IPS DF 6.9 (cell line): ENCODE results near the gene ITPR3.
A peak's percentile ranks its signal among the peaks of the same experiment; 100 is the strongest.
"Not testable (repeated sequence)": the region's sequence is repeated elsewhere in the genome, so short reads cannot be mapped to it uniquely, and the experiment has no call there.

Source experiments
- DNase-seq: peaks from one replicate; pipeline ENCODE4 v3.0.0-alpha.2; 2013; ENCODE audit warnings: low read depth, low spot score
- H3K27ac ChIP-seq: one replicate; pipeline ENCODE4 v1.5.1; 2013; ENCODE audit warnings: low read length, control low read depth
- H3K27me3 ChIP-seq: 2 replicates; pipeline ENCODE4 v1.6.1; 2013; ENCODE audit warnings: mild to moderate bottlenecking, low read length; ENCODE audit not compliant: control insufficient read depth, insufficient read depth
- H3K36me3 ChIP-seq: 2 replicates; pipeline ENCODE4 v1.6.1; 2013; ENCODE audit warnings: low read length; ENCODE audit not compliant: control insufficient read depth, insufficient read depth
- H3K4me1 ChIP-seq: 2 replicates; pipeline ENCODE4 v1.6.1; 2013; ENCODE audit warnings: low read length; ENCODE audit not compliant: control insufficient read depth, insufficient read depth
- H3K4me3 ChIP-seq: 2 replicates; pipeline ENCODE4 v1.5.1; 2013; ENCODE audit warnings: mild to moderate bottlenecking, low read length
- H3K9me3 ChIP-seq: 2 replicates; pipeline ENCODE4 v1.6.1; 2013; ENCODE audit warnings: low read length, inconsistent platforms; ENCODE audit not compliant: control insufficient read depth, insufficient read depth
- WGBS: extraction: QIAGEN DNeasy Blood & Tissue Kit; methylation state at CpG from one replicate; pipeline ENCODE4 v1.1.7; 2013; ENCODE audit warnings: mixed read lengths, missing lambda C conversion rate; ENCODE audit not compliant: insufficient read length, insufficient coverage; 5-methylcytosine and 5-hydroxymethylcytosine counted together

Gene ITPR3

DNA sequence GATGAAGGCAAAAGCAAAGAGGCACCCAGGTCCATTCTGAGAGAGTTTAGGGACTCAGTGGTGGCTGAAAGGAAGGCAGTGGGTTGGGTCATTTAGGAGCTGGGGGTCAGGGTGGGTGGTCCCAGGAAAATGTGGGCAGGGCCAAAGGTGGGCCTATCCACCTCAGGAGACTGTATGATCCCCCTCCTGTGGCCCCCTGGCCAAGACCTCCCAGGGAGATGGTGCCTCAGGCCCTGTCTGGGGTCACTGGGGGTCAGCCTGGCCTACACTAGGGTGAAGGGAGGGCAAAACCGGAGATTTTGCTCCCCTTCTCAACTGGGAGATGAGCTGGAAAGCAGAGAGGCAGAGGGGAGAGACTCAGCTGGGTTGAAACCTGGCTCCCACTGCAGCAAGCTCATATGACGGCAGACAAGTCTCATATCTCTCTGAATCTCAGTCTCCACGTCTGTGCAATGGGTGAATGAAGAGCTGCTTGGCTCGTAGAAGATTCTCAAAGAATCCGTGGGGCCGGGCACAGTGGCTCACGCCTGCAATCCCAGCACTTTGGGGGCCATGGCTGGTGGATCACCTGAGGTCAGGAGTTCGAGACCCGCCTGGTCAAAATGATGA lies 29.6 kb upstream of the ITPR3 start:
- no CpG with 5 or more reads among the region's 9 CpGs for WGBS
- no peak overlapping the region for H3K4me3 ChIP-seq
- peaks cover 9% of the 10 kb centered on the region for H3K4me1 ChIP-seq
- H3K27me3 ChIP-seq: no peaks in the 10 kb centered on the region
- DNase-seq: no peak
- no peak overlapping the region for H3K27ac ChIP-seq
- H3K36me3 ChIP-seq: no peaks in the 10 kb centered on the region
- H3K9me3 ChIP-seq: no peaks in the 10 kb centered on the region

DNA sequence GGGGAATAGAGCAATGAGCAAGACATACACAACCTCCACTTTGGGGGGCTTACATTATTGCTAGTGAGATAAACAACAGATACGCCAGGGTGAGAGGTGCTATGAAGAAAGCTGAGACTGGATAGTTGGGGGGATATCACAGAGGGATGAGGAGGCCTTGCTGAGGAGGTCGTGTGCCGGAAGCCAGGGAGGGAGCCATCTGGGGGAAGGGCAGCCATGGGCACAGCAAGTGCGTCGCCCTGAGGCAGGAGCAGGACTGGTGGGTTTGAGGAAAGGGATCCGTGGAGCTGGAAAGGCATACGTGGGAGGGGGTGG lies 28.9 kb upstream of the ITPR3 start:
- Histone ChIP-seq H3K4me3 (no peak overlapping the region), H3K36me3 (no peaks in the 10 kb centered on the region), H3K27me3 (no peaks in the 10 kb centered on the region), H3K4me1 (peaks cover 9% of the 10 kb centered on the region), H3K9me3 (no peaks in the 10 kb centered on the region), H3K27ac (no peak overlapping the region)
- WGBS: no CpG with 5 or more reads among the region's 7 CpGs
- no peak for DNase-seq

DNA sequence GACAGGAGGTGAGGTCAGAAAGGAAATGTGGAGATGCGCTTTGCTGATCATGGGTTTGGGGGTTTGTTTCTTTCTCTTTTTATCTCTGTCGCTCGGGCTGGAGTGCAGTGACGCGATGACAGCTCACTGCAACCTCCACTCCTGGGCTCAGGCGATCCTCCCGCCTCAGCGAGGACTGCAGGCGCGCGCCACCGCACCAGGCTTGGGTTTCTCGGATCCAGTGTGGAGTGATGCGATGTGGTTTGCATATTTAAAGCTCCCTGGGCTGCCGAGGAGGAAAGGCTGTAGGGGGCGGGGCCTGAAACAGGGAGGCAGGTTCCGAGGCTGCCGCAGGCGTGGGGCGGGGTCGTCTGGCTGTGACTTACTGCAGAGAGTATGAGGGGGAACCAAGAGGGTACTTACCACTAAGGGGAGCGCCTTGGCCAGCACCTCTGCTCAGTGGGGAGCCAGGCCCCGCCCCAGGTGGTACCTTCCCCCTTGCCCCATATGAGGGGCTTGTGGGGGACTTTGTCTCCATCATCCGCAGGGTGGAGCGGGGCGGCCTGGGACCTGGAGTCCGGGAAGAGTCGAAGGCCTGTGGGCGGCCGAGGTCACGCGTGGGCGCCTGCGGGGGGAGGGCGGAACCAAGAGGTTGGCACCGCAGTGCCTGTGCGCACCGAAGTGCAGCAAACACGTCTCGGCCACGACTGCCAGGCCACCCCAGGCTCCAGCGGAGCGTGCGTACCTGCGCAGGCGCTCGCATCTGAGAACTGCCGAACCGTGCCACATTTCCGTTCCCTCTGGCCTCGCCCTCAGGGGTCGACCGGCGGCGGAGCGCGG lies 28.3 kb upstream of the ITPR3 start:
- no peak for DNase-seq
- Histone ChIP-seq H3K4me3 (peak overlapping the region; percentile 21; the same call in 1 of the 2 replicates), H3K36me3 (no peaks in the 10 kb centered on the region), H3K4me1 (peaks cover 9% of the 10 kb centered on the region), H3K27ac (no peak overlapping the region), H3K9me3 (no peaks in the 10 kb centered on the region), H3K27me3 (no peaks in the 10 kb centered on the region)
- no CpG with 5 or more reads among the region's 57 CpGs for WGBS

DNA sequence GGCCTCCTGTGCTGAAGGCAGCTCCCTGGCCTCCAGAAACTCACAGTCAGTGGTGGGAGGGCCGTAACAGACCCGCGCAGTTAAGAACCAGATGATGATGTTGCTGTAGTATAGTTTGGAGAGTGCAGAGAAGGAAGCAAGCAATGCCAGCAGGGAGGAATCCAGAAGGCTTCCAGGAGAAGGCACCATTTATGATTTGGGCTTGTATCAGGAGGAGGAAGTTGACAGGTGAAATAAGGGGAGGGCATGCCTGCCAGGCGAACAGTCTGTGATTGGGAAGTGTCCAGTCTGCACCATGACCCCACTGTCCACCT lies 27.8 kb upstream of the ITPR3 start:
- no peak for DNase-seq
- Histone ChIP-seq H3K4me3 (no peak overlapping the region; the same call in 1 of the 2 replicates), H3K27ac (no peak overlapping the region), H3K4me1 (peaks cover 9% of the 10 kb centered on the region), H3K27me3 (no peaks in the 10 kb centered on the region), H3K36me3 (no peaks in the 10 kb centered on the region), H3K9me3 (no peaks in the 10 kb centered on the region)
- no CpG with 5 or more reads among the region's 4 CpGs for WGBS

DNA sequence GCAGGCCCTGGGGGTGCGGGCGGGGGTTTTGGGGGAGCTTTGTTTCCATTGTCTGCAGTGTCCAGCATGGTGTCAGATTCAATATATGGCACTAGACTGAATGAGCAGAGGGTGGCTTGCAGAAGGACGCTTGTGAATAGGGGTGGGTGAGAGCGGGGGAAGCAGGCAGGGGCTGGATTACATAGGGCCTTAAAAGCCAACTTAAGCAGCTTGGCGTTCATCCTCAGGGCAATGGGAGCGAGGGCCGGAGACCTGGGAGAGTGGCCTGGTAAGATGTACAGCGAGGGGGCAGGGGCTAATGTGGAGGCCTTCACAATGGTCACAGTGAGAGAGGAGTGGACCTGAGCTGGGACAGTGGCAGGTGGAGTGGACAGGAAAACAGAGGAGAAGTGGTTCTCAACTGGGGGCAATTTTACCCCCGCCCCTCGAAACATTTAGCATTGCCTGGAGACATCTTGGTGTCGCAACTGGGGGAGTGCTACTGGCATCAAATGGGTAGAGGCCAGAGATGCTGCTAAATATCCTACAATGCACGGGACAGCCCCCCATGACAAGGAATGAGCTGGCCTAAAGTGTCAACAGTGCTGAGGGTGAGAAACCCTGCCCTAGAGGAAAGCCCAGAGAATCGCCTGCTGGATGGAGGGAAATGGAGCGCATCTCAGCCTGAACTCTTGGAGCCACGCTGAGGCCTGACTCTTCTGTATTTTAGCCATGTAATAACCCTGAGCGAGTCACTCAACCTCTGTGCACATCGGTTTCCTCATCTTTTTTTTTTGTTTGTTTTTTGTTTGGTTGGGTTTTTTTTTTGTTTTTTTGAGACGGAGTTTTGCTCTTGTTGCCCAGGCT lies 25.9 kb upstream of the ITPR3 start:
- Histone ChIP-seq H3K27me3 (no peaks in the 10 kb centered on the region), H3K4me1 (peaks cover 4% of the 10 kb centered on the region), H3K9me3 (no peaks in the 10 kb centered on the region), H3K27ac (no peak overlapping the region), H3K4me3 (no peak overlapping the region), H3K36me3 (no peaks in the 10 kb centered on the region)
- DNase-seq: no peak
- WGBS: no CpG with 5 or more reads among the region's 18 CpGs

DNA sequence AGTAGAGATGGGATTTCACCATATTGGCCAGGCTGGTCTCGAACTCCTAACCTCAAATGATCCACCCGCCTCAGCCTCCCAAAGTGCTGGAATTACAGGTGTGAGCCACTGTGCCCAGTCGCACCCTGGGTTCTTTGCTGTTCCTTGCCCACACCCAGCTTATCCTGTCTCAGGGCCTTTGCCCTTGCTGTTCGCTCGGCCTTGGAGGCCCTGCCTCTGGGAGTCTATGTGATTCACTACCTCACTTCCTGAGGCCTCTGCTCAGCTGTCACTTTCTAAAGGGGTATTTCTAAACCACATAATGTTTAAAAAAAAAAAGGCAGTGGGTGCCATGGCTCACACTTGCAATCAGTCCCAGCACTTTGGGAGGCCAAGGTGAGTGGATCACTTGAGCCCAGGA lies 24.2 kb upstream of the ITPR3 start:
- not testable (repeated sequence) for H3K27ac ChIP-seq, H3K36me3 ChIP-seq, DNase-seq, H3K4me1 ChIP-seq, H3K27me3 ChIP-seq, H3K4me3 ChIP-seq, H3K9me3 ChIP-seq
- no CpG with 5 or more reads among the region's 5 CpGs for WGBS

DNA sequence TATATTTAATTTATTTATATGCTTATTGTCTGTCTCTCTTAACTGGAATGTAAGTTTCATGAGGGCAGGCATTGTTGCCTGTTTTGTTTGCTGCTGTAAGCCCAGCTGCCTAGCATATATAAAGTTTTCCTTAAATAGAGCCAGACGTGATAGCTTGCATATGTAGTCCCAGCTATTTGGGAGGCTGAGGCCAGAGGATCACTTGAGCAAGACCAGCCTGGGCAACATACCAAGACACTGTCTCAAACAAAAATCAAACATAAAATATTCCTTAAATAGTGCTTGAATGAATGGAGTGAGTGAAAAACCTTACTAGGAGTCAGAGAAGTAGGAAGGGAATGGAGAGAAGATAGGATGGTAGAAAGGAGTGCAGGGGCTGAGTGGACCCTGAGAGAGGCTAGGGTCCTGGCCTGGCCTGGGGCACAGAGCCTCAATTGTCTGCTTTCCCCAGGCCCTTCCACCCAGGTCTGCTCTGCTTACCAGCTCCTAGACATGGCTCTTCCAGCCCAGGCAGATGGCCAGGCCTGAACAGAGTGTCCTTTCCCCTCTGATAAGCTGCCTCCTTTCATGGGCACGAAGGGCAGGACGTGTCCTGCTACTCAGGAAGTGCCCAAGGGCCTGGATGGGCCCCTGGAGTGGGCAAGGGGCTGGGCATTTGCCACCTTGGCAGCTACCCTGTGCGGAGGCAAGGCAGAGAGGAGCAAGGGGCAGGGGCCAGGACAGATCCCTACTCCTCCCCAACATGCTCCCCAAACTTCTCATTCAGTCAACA lies 23.4 kb upstream of the ITPR3 start:
- WGBS: no CpG with 5 or more reads among the region's 4 CpGs

GRCh38 chr6:33599413-33599938 lies 21.6 kb upstream of the ITPR3 start:
- H3K36me3 ChIP-seq: no peaks in the 10 kb centered on the region
- no peak overlapping the region for H3K27ac ChIP-seq
- H3K27me3 ChIP-seq: no peaks in the 10 kb centered on the region
- H3K9me3 ChIP-seq: no peaks in the 10 kb centered on the region
- H3K4me3 ChIP-seq: no peak overlapping the region
- no peak for DNase-seq
- H3K4me1 ChIP-seq: no peaks in the 10 kb centered on the region
- WGBS: no CpG with 5 or more reads among the region's 9 CpGs

More for the DNA sequence above, 23.4 kb upstream of the ITPR3 start:
- Histone ChIP-seq H3K36me3 (no peaks in the 10 kb centered on the region), H3K9me3 (no peaks in the 10 kb centered on the region), H3K27me3 (no peaks in the 10 kb centered on the region), H3K4me1 (no peaks in the 10 kb centered on the region; the same call in 1 of the 2 replicates), H3K4me3 (no peak overlapping the region), H3K27ac (no peak overlapping the region)
- DNase-seq: no peak

GRCh38 chr6:33600761-33601160 lies 20.4 kb upstream of the ITPR3 start:
- no peak for DNase-seq
- H3K27ac ChIP-seq: no peak overlapping the region
- no peaks in the 10 kb centered on the region for H3K27me3 ChIP-seq
- no peaks in the 10 kb centered on the region for H3K36me3 ChIP-seq
- WGBS: no CpG with 5 or more reads among the region's 6 CpGs
- no peaks in the 10 kb centered on the region for H3K9me3 ChIP-seq
- no peaks in the 10 kb centered on the region for H3K4me1 ChIP-seq
- no peak overlapping the region for H3K4me3 ChIP-seq

DNA sequence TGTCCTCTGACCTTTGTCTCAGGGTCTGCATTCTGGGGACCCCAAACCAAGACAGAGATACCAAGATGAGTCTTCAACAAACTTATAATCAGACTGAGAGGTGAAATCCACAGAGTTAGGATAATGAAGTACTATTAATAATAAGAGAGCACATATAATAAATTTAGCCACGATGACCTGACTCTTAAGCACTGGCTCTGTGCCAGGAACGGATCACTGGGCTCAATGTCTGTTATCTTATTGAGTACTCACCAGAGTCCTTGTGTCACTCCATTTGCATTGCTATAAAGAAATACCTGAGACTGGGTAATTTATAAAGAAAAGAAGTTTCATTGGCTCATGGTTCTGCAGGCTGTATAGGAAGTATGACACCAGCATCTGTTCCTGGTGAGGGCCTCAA lies 18.9 kb upstream of the ITPR3 start:
- WGBS: no CpG with 5 or more reads among the region's 2 CpGs
- Histone ChIP-seq H3K4me1 (no peaks in the 10 kb centered on the region; the same call in 1 of the 2 replicates), H3K27me3 (no peaks in the 10 kb centered on the region), H3K4me3 (no peak overlapping the region), H3K9me3 (no peaks in the 10 kb centered on the region), H3K27ac (no peak overlapping the region), H3K36me3 (no peaks in the 10 kb centered on the region)
- no peak for DNase-seq
